ENCODE results near the gene TMEM256.

- TF ChIP-seq CTCF (IDR thresholded peaks at IDR 0.05) (no peak), POLR2A (IDR thresholded peaks at IDR 0.05) (no peak)
Observed at GRCh38 chr17:7370853-7371252, 33.0 kb downstream of the TMEM256 start.

All from uterus (tissue), 2 donors.